Upper lobe of left lung (tissue), 6 donors: Measurements from ENCODE around the gene GPR55. TPM values are rescaled to one million over a fixed set of nuclear protein-coding genes. Genes with fewer than 3 reads are reported as not detected.

Experiments used
- ATAC-seq, 2 donors: fragments of 200-7000 bp; cut with Tn5 transposase; one replicate each; pipeline ENCODE4 v1.9.1; 2022; ENCODE audit warnings: mild to moderate bottlenecking in 2 of 2, moderate library complexity in 2 of 2; ENCODE audit not compliant: low FRiP score in 2 of 2
- DNase-seq, 2 donors: peaks; one replicate each; pipeline ENCODE4 v3.0.0-alpha.2; 2019 to 2020
- H3K27ac ChIP-seq, 4 donors: fragments of 200-600 bp; sonication (generic); one replicate each; pipeline ENCODE4 v1.5.1; 2016 to 2019
- H3K27me3 ChIP-seq, 4 donors: fragments of 200-600 bp; sonication (generic); one replicate each; pipeline ENCODE4 v1.5.1; 2017 to 2019
- H3K36me3 ChIP-seq, 4 donors: fragments of 200-600 bp; sonication (generic); one replicate each; pipeline ENCODE4 v1.5.1; 2016 to 2019
- H3K4me1 ChIP-seq, 4 donors: fragments of 200-600 bp; sonication (generic); one replicate each; pipeline ENCODE4 v1.5.1; 2018 to 2019
- H3K4me3 ChIP-seq, 4 donors: fragments of 200-600 bp; sonication (generic); one replicate each; pipeline ENCODE4 v1.5.1; 2017 to 2019; ENCODE audit warnings: mild to moderate bottlenecking in 2 of 4, moderate library complexity in 1 of 4
- H3K9me3 ChIP-seq, 4 donors: fragments of 200-600 bp; sonication (generic); one replicate each; pipeline ENCODE4 v1.5.1; 2018 to 2019
- CTCF ChIP-seq, 6 experiments: fragments of 450-650 bp in 4 of 6; fragments of 200-600 bp in 2 of 6; sonication (generic) in 2 of 6; IDR thresholded peaks; one replicate each; pipeline ENCODE4 v1.5.1; 2016 to 2019; ENCODE audit warnings: antibody characterized with exemption in 6 of 6
- EP300 ChIP-seq, 4 donors: sonication (generic); formaldehyde crosslinking; IDR thresholded peaks; one replicate each; pipeline ENCODE4 v1.5.1; 2017; ENCODE audit warnings: antibody characterized with exemption in 4 of 4, control low read depth in 2 of 4
- POLR2A ChIP-seq, 4 donors: fragments of 450-650 bp; IDR thresholded peaks; one replicate each; pipeline ENCODE4 v1.5.1; 2016 to 2017; ENCODE audit warnings: antibody characterized with exemption in 4 of 4, mild to moderate bottlenecking in 2 of 4
- POLR2AphosphoS5 ChIP-seq, 2 donors: sonication (generic); formaldehyde crosslinking; IDR thresholded peaks; one replicate each; pipeline ENCODE4 v1.5.1; 2017; ENCODE audit warnings: antibody characterized with exemption in 2 of 2
- WGBS, 2 donors: methylation state at CpG; one replicate each; pipeline ENCODE4 v1.1.5; 2017 to 2018; 5-methylcytosine and 5-hydroxymethylcytosine counted together
- total RNA-seq, 6 donors: library from RNA; depleted of rRNA in 4 of 6; stranded (reverse); fragments of >200 nt in 4 of 6; gene quantifications; one replicate each; pipeline versions ENCODE4 v1.1.0 to v1.2.1, GENCODE V29; 2016 to 2021
- donor health status: DM: no; HTN: no; CAD: no; lungs with moderate emphysema.
- donor health status: DM: no; HTN: yes; CAD: no; lungs with severe emphysema.

GPR55 gene
- total RNA-seq, 6 donors from 2014 or later, result 0.15 to 0.84 (median 0.52) TPM; not detected in 2

- H3K4me3 ChIP-seq, result no peak overlapping the region
- no peak overlapping the region for H3K27ac ChIP-seq
- ATAC-seq, result no peak
- 96 to 97% methylated on average over 32 to 34 of the region's 34 CpGs for WGBS, 2 donors
- H3K9me3 ChIP-seq, result no peaks in the 10 kb centered on the region
- peaks cover 0 to 12% (median 2%) of the 10 kb centered on the region in 4 donors for H3K36me3 ChIP-seq
- H3K27me3 ChIP-seq, result no peaks in the 10 kb centered on the region
- DNase-seq, result peak; percentile 10 to 46
- H3K4me1 ChIP-seq, result peaks cover 0 to 3% (median 1%) of the 10 kb centered on the region in 4 donors
- TF ChIP-seq POLR2A (IDR thresholded peaks at IDR 0.05) (no peak), EP300 (IDR thresholded peaks at IDR 0.05) (no peak), CTCF (IDR thresholded peaks at IDR 0.05) (no peak), POLR2AphosphoS5 (IDR thresholded peaks at IDR 0.05) (no peak)
Measured at GRCh38 chr2:230875347-230876315, 49.4 kb downstream of the GPR55 start.

- 91 to 100% methylated on average over 6 to 10 of the region's 10 CpGs for WGBS, 2 donors
- Histone ChIP-seq H3K27ac (no peak overlapping the region), H3K27me3 (no peaks in the 10 kb centered on the region), H3K4me3 (no peak overlapping the region), H3K4me1 (peaks cover 3 to 10% (median 5%) of the 10 kb centered on the region in 4 donors), H3K36me3 (peaks cover 0 to 12% (median 2%) of the 10 kb centered on the region in 4 donors), H3K9me3 (no peaks in the 10 kb centered on the region)
- DNase-seq (peak; percentile 16), ATAC-seq (no peak)
- TF ChIP-seq CTCF (IDR thresholded peaks at IDR 0.05) (no peak), EP300 (IDR thresholded peaks at IDR 0.05) (no peak), POLR2A (IDR thresholded peaks at IDR 0.05) (no peak)
Measured at GRCh38 chr2:230874876-230875275, 50.2 kb downstream of the GPR55 start.

- Histone ChIP-seq H3K9me3 (no peaks in the 10 kb centered on the region), H3K36me3 (peaks cover 0 to 12% (median 2%) of the 10 kb centered on the region in 4 donors), H3K4me3 (no peak overlapping the region), H3K4me1 (peaks cover 3 to 11% (median 5%) of the 10 kb centered on the region in 4 donors), H3K27ac (no peak overlapping the region), H3K27me3 (no peaks in the 10 kb centered on the region)
- ATAC-seq (no peak), DNase-seq (peak; percentile 2 to 25)
- WGBS, 2 donors, result 89 to 92% methylated on average over 6 to 11 of the region's 11 CpGs
- TF ChIP-seq POLR2AphosphoS5 (IDR thresholded peaks at IDR 0.05) (no peak), POLR2A (IDR thresholded peaks at IDR 0.05) (no peak), CTCF (IDR thresholded peaks at IDR 0.05) (no peak), EP300 (IDR thresholded peaks at IDR 0.05) (no peak)
Measured at GRCh38 chr2:230874456-230874855, 50.6 kb downstream of the GPR55 start.

- ATAC-seq, result no peak
- Histone ChIP-seq H3K27ac (no peak overlapping the region), H3K4me3 (no peak overlapping the region), H3K4me1 (peaks cover 3 to 11% (median 5%) of the 10 kb centered on the region in 4 donors), H3K27me3 (no peaks in the 10 kb centered on the region), H3K9me3 (no peaks in the 10 kb centered on the region), H3K36me3 (peaks cover 0 to 12% (median 2%) of the 10 kb centered on the region in 4 donors)
- 82 to 86% methylated on average over 9 to 12 of the region's 13 CpGs for WGBS, 2 donors
- TF ChIP-seq CTCF (IDR thresholded peaks at IDR 0.05), result no peak
- no peak for TF ChIP-seq EP300 (IDR thresholded peaks at IDR 0.05)
- TF ChIP-seq POLR2AphosphoS5 (IDR thresholded peaks at IDR 0.05), result no peak
- no peak for TF ChIP-seq POLR2A (IDR thresholded peaks at IDR 0.05)
- DNase-seq, result peak; percentile 15 to 43
Measured at GRCh38 chr2:230873661-230874401, 51.2 kb downstream of the GPR55 start.
